HG03039 (cell line): ENCODE data around the gene PTPRA.
"Not testable (repeated sequence)": the region's sequence is repeated elsewhere in the genome, so short reads cannot be mapped to it uniquely, and the experiment has no call there.

ENCODE experiments used
- ATAC-seq: cut with Tn5 transposase; IDR thresholded peaks from one replicate; pipeline ENCODE4 v1.9.1; 2021; ENCODE audit warnings: mild to moderate bottlenecking, moderate library complexity; ENCODE audit not compliant: unreplicated experiment

PTPRA gene

GRCh38 chr20:3071610-3072529 is 198.6 kb downstream of the PTPRA start, which contains the start of gene OXT:
TSS of gene OXT (plus strand) at chr20:3071620. CDS start at chr20:3071656, 36 bp downstream.
- no peak for ATAC-seq

GRCh38 chr20:3072530-3073250 is 199.4 kb downstream of the PTPRA start:
- no peak for ATAC-seq

- not testable (repeated sequence) for ATAC-seq
These were observed 200.0 kb downstream of the PTPRA start for GRCh38 chr20:3073251-3073643.

GRCh38 chr20:3074812-3075211 is 201.5 kb downstream of the PTPRA start:
- ATAC-seq = no peak

- not testable (repeated sequence) for ATAC-seq
These were observed 202.0 kb downstream of the PTPRA start for GRCh38 chr20:3075315-3075714.

GRCh38 chr20:3077618-3078134 is 204.4 kb downstream of the PTPRA start:
- no peak for ATAC-seq

GRCh38 chr20:3080939-3081388 is 207.7 kb downstream of the PTPRA start:
- ATAC-seq = no peak

- ATAC-seq = no peak
These were observed 208.4 kb downstream of the PTPRA start for GRCh38 chr20:3081641-3082040.

GRCh38 chr20:3082306-3082951 is 209.1 kb downstream of the PTPRA start:
- no peak for ATAC-seq

GRCh38 chr20:3082955-3083952 is 210.0 kb downstream of the PTPRA start:
- ATAC-seq = no peak

- no peak for ATAC-seq
These were observed 211.2 kb downstream of the PTPRA start, which contains the start of gene AVP for GRCh38 chr20:3084283-3084985. TSS of gene AVP (minus strand) at chr20:3084724. CDS start at chr20:3084674, 50 bp downstream.

- ATAC-seq = no peak
These were observed 211.7 kb downstream of the PTPRA start for GRCh38 chr20:3084986-3085360.

- no peak for ATAC-seq
These were observed 212.3 kb downstream of the PTPRA start for GRCh38 chr20:3085571-3086072.

- no peak for ATAC-seq
These were observed 214.8 kb downstream of the PTPRA start for GRCh38 chr20:3088031-3088430.
